ENCODE data around the gene SYT2.

Gene SYT2

GRCh38 chr1:202673531-202673930 is 36.7 kb downstream of the SYT2 start:
- no peak for DNase-seq

- no peak for DNase-seq
Measured at GRCh38 chr1:202671399-202671798, 38.9 kb downstream of the SYT2 start.

GRCh38 chr1:202665417-202665816 is 44.8 kb downstream of the SYT2 start:
- DNase-seq = no peak

- no peak for DNase-seq
Measured at GRCh38 chr1:202664083-202664482, 46.2 kb downstream of the SYT2 start.

- no peak for DNase-seq
Measured at GRCh38 chr1:202663131-202663530, 47.1 kb downstream of the SYT2 start.

- no peak for DNase-seq
Measured at GRCh38 chr1:202662081-202662480, 48.2 kb downstream of the SYT2 start.

- no peak for DNase-seq
Measured at GRCh38 chr1:202661136-202661845, 49.0 kb downstream of the SYT2 start.

- DNase-seq = no peak
Measured at GRCh38 chr1:202659974-202660373, 50.3 kb downstream of the SYT2 start.

GRCh38 chr1:202659541-202659940 is 50.7 kb downstream of the SYT2 start:
- no peak for DNase-seq

- DNase-seq = no peak
Measured at GRCh38 chr1:202658769-202659168, 51.5 kb downstream of the SYT2 start.

- no peak for DNase-seq
Measured at GRCh38 chr1:202658251-202658759, 51.9 kb downstream of the SYT2 start.

- no peak for DNase-seq
Measured at GRCh38 chr1:202656951-202657646, 53.2 kb downstream of the SYT2 start.

- DNase-seq = no peak
Measured at GRCh38 chr1:202656057-202656456, 54.2 kb downstream of the SYT2 start.

- DNase-seq = no peak
Measured at GRCh38 chr1:202654079-202654478, 56.2 kb downstream of the SYT2 start.

- no peak for DNase-seq
Measured at GRCh38 chr1:202649553-202650392, 60.5 kb downstream of the SYT2 start.

- DNase-seq = no peak
Measured at GRCh38 chr1:202648605-202649226, 61.5 kb downstream of the SYT2 start.

- DNase-seq = no peak
Measured at GRCh38 chr1:202645097-202645476, 65.2 kb downstream of the SYT2 start.

GRCh38 chr1:202644219-202645096 is 65.8 kb downstream of the SYT2 start:
- no peak for DNase-seq

GRCh38 chr1:202643397-202644218 is 66.6 kb downstream of the SYT2 start:
- peak; percentile 31 for DNase-seq

- DNase-seq = peak; percentile 5
Measured at GRCh38 chr1:202642619-202643291, 67.5 kb downstream of the SYT2 start.

All from activated naive CD4-positive, alpha-beta T cell treated with Interleukin-2 at 50 U/mL for 16 hours (primary cell).